Umbilical cord (tissue), 2 donors: Measurements from ENCODE around the gene PRLH. TPM values are rescaled to one million over a fixed set of nuclear protein-coding genes. Genes with fewer than 3 reads are reported as not detected.

Experiments
- DNase-seq: peaks from one replicate; pipeline ENCODE4 v3.0.0-alpha.2; 2015; ENCODE audit warnings: low spot score
- total RNA-seq: library from RNA; depleted of rRNA; stranded (reverse); fragments of >200 nt; gene quantifications from one replicate; pipeline ENCODE4 v1.2.3, GENCODE V29; 2014; ENCODE audit warnings: low replicate concordance; ENCODE audit not compliant: insufficient read depth

PRLH gene
- not detected for total RNA-seq

- DNase-seq, result no peak
Observed at GRCh38 chr2:237566401-237567235, at the start of gene PRLH. TSS of gene PRLH (plus strand) at chr2:237566574. CDS start at chr2:237566574, 0 bp downstream.

- DNase-seq, result no peak
Observed at GRCh38 chr2:237517163-237517562, 49.2 kb upstream of the PRLH start.

GRCh38 chr2:237517990-237518389 is 48.4 kb upstream of the PRLH start:
- DNase-seq, result no peak

GRCh38 chr2:237519506-237520245 is 46.7 kb upstream of the PRLH start:
- no peak for DNase-seq

- DNase-seq, result no peak
Observed at GRCh38 chr2:237520290-237520689, 46.1 kb upstream of the PRLH start.

GRCh38 chr2:237524631-237525030 is 41.7 kb upstream of the PRLH start:
- no peak for DNase-seq

- no peak for DNase-seq
Observed at GRCh38 chr2:237525559-237526157, 40.7 kb upstream of the PRLH start.

- no peak for DNase-seq
Observed at GRCh38 chr2:237527233-237527632, 39.1 kb upstream of the PRLH start.

- no peak for DNase-seq
Observed at GRCh38 chr2:237527766-237528165, 38.6 kb upstream of the PRLH start.

- no peak for DNase-seq
Observed at GRCh38 chr2:237529452-237530402, 36.6 kb upstream of the PRLH start.

GRCh38 chr2:237530472-237531433 is 35.6 kb upstream of the PRLH start:
- DNase-seq, result no peak

- DNase-seq, result peak; percentile 14
Observed at GRCh38 chr2:237532160-237532559, 34.2 kb upstream of the PRLH start.

GRCh38 chr2:237533668-237534161 is 32.7 kb upstream of the PRLH start:
- DNase-seq, result no peak

GRCh38 chr2:237534380-237534779 is 32.0 kb upstream of the PRLH start:
- DNase-seq, result no peak

- no peak for DNase-seq
Observed at GRCh38 chr2:237535385-237536082, 30.8 kb upstream of the PRLH start.

- no peak for DNase-seq
Observed at GRCh38 chr2:237536083-237536415, 30.3 kb upstream of the PRLH start.

- no peak for DNase-seq
Observed at GRCh38 chr2:237536617-237537016, 29.8 kb upstream of the PRLH start.

- no peak for DNase-seq
Observed at GRCh38 chr2:237538001-237538720, 28.2 kb upstream of the PRLH start.

GRCh38 chr2:237538901-237539300 is 27.5 kb upstream of the PRLH start:
- no peak for DNase-seq
